GM13977 (cell line): Measurements from ENCODE around the gene POLN.

Experiments
- DNase-seq: peaks from one replicate; pipeline ENCODE4 v3.0.0; 2012; ENCODE audit warnings: low spot score
- in situ Hi-C: fragments of 300-500 bp; cut with MboI; formaldehyde crosslinking; loops from one replicate; pipeline ENCODE4 v1.12.0; 2022; ENCODE audit warnings: low sequenced_read_pairs, low pct_unique_long_range_greater_than_20kb, mixed read lengths, inconsistent platforms; ENCODE audit not compliant: unreplicated experiment
- TF ChIP-seq, protein P1 (sequence below): IDR thresholded peaks from 2 replicates; pipeline ENCODE4 v1.5.1; 2012; ENCODE audit warnings: mild to moderate bottlenecking, control low read depth; ENCODE audit not compliant: insufficient read depth; ENCODE audit errors: extremely low read depth, missing control alignments

The POLN gene

DNA sequence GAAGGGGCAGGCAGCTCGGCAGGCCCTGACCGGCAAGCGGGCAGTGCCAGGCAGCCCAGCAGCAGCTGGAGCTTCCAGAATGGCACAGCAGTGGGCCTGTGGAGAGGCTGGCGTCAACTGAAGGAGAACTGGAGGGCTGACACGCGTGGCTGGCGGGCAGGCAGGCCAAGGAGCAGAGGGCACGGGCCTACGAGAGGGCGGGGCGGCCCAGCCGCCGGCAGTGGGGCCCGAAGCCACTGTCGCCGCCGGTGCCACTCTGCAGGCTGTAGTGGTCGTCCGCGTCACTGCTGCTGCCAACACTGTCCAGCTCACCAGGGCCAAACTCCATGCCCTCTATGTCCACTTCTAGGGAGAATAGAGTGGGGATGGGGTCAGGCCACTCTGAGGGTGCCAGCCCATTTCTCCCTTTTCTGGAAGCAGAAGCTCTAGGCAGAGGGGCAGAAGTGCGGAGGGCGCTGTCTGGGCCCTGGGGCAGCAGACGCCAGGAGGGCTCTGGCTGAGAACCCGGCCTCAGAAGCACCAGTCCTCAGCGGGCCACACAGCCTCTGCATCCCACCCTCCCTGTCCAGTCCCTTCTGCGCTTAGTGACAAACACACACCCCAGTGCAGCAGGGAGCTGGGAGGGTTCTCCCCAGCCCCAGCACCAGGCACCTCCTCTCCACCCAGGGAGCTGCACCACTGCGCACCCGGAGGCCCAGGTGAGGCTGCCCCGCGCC lies 8.6 kb upstream of the POLN start:
- TF ChIP-seq, protein P1, sequence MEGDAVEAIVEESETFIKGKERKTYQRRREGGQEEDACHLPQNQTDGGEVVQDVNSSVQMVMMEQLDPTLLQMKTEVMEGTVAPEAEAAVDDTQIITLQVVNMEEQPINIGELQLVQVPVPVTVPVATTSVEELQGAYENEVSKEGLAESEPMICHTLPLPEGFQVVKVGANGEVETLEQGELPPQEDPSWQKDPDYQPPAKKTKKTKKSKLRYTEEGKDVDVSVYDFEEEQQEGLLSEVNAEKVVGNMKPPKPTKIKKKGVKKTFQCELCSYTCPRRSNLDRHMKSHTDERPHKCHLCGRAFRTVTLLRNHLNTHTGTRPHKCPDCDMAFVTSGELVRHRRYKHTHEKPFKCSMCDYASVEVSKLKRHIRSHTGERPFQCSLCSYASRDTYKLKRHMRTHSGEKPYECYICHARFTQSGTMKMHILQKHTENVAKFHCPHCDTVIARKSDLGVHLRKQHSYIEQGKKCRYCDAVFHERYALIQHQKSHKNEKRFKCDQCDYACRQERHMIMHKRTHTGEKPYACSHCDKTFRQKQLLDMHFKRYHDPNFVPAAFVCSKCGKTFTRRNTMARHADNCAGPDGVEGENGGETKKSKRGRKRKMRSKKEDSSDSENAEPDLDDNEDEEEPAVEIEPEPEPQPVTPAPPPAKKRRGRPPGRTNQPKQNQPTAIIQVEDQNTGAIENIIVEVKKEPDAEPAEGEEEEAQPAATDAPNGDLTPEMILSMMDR, result no peak
- in situ Hi-C loops, result no loop called here
- peak; percentile 12 for DNase-seq

DNA sequence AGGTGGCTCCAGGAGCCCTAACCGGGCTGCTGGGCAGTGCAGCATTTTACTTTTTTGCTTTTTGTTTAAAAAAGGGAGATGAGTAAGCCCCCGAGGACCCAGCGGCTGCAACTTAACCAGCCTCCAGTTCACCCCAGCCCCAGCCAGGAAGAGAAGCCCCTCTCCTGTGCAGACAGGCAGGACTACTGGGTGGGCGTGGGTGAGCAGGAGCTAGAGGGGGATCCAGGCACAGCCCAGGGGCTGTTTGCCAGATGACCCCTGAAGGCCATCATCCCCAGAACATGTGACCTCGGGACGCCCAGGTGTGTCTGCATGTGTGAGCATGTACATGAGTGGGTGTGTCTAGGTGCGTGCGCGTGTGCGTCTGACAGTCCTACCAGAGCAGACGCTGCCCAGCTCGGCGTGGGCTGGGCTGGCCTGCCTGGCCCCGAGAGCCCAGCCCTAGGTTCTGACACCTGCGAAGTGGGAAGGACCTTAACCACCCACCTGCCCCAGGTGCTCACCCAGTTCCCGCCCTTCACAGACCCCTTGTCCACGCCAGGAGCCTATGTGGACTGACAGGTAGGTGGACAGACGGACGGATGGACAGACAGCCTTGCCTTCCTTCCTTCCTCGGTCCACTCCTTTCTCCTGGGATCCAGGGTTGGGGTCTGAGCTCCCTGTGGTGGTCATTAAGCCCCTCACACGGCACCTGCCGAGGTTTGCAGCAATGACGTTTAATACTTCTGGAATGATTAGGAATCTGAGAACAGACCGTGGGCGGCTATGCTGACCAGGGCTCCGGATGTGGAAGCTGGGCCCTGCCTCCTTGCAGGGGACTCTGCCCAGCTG lies 7.8 kb upstream of the POLN start:
- peak; percentile 12 for DNase-seq
- TF ChIP-seq, protein P1, result no peak
- in situ Hi-C loops, result no loop called here

DNA sequence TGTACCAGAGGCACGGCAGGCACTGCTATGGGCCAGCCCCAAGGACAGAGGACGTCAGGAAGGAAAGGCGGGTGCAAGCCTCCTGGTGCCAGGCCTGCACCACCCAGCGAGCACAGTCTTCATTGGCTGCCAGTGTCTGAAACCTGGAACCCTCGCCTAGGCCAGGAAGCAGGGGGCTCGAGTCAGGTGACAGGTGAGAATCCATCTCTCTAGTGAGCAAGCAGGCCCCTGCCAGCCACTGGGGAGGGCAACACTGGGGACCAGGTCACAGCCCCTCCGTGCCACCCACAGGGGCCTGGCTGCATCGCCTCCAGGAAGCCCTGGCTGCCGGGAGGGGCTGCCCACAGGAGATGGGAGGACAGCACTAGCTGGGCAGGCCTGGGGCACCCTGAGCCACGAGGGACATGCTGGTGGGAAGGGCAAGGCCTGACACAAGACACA lies 6.9 kb upstream of the POLN start:
- TF ChIP-seq, protein P1, result no peak
- DNase-seq, result no peak
- in situ Hi-C loops, result no loop called here

DNA sequence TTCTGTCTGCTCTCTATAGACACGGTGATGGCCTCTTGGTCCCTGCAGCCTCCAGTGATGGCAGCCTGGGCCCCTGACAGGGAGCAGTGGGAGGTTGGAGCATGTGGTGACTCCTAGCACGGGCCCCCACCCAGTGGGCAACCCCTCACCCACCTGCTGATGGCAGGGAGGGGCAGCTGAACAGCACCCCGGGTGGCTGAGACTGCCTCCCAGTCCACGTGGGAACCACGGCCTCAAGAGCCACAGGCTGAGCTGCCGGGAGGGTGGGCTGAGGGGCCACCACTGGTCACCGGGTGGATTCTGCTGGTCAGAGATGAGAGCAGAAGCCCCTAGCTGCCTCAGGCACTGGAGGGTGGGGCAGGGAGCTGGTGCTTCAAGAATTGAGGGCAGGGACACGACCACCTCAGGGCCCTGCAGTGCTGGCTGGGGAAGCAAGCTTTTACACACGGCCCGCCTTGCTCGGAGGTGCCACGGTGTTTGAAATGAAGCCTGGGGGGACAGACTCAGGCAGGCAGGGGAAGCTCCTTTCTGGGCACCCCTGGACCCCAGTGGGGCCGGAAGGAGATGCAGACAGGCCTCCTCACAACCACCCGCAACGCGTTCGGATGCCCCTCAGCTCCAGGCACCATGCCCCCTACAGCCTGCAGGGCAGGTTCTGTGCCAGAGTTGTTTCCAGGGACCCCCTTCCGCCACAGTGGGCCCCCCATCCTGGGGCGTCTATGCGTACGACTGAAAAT lies 6.3 kb upstream of the POLN start:
- TF ChIP-seq, protein P1, result no peak
- in situ Hi-C loops, result no loop called here
- DNase-seq, result peak; percentile 17

DNA sequence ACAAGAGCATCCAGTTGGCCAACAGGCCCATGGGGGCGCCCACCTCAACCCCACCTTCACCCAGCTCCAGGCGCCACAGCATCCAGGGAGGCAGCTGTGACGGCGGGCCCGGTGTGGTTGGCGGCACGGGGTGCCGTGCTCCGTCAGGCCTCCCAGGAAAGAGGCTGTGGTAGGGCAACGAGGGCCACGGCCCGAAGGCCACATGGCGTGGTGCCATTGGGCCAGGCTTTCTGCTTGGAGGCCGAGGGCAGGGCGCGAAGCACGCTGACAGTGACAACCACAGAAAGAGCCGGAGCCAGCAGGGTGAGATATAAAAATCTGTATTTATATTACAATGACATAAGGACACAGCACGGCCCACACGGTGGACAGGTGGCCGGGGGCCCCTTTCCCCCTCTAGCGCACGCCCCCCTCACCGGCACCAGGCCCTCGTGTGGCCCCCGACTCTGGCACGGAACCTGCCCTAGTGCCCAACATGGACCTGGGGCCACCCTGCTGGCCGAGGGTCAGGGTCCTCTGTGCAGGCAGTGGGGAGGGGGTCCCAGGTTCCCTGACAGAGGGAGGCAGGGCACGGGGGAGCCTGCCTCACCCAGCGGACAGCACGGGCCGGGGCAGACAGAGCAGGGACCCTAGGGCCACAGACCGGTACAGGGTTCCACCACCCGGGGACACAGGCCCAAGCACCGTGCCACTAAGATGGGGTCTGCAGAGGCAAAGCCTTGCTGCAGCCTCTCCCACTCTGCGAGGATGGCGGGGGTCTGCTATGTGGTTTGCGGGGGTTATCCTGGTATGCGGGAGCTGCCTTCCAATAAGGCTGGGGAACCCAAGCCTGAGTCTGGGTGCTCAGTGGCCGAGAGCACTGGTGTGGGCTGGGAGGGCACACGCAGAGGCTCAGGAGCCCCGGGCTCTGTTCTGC lies 5.5 kb upstream of the POLN start:
- TF ChIP-seq, protein P1, result no peak
- DNase-seq, result peak; percentile 15
- in situ Hi-C loops, result no loop called here
